H1 (cell line): ENCODE results near the gene CYP39A1. TPM values are rescaled to one million over a fixed set of nuclear protein-coding genes. Genes with fewer than 3 reads are reported as not detected.

ENCODE experiments used
- CTCF ChIA-PET: fragments of 300-600 bp; sonication (Branson Sonifier 250); formaldehyde crosslinking; loops from one replicate; lab custom pipeline; 2021; ENCODE audit not compliant: partially characterized antibody; lab: Charles Lee
- POLR2A ChIA-PET: fragments of 300-600 bp; sonication (Branson Sonifier 250); formaldehyde crosslinking; loops from one replicate; lab custom pipeline; 2021; ENCODE audit warnings: inconsistent platforms; ENCODE audit not compliant: partially characterized antibody; lab: Charles Lee
- DNase-seq, 2 experiments: peaks; one replicate each; pipeline versions ENCODE4 v3.0.0 to v3.0.0-alpha.2; 2010 to 2022; ENCODE audit warnings: low spot score in 2 of 2, low read depth in 1 of 2, mixed read lengths in 1 of 2
- FAIRE-seq: peaks from 2 replicates; lab custom pipeline; 2011; peaks lifted over from hg19 to GRCh38; lab: Jason Lieb, UNC
- H2AFZ ChIP-seq: 2 replicates; pipeline ENCODE4 v1.8.1; 2012; ENCODE audit warnings: low read length, inconsistent platforms
- H2AK5ac ChIP-seq: 2 replicates; pipeline ENCODE4 v1.6.1; 2013; ENCODE audit warnings: low read depth, low read length
- H2BK120ac ChIP-seq: replicated peaks from 2 replicates; pipeline ENCODE3; 2013; ENCODE audit warnings: low read depth, low read length, inconsistent platforms
- H2BK12ac ChIP-seq: 2 replicates; pipeline ENCODE4 v1.6.1; 2013; ENCODE audit warnings: low read depth, low read length
- H2BK15ac ChIP-seq: 2 replicates; pipeline ENCODE4 v1.6.1; 2013; ENCODE audit warnings: low read length
- H2BK20ac ChIP-seq: 2 replicates; pipeline ENCODE4 v1.6.1; 2013; ENCODE audit warnings: low read length
- H2BK5ac ChIP-seq: 2 replicates; pipeline ENCODE4 v1.6.1; 2013; ENCODE audit warnings: low read depth, low read length
- H3K14ac ChIP-seq: 2 replicates; pipeline ENCODE4 v1.6.1; 2013; ENCODE audit warnings: inconsistent platforms; ENCODE audit not compliant: insufficient read length
- H3K18ac ChIP-seq: 2 replicates; pipeline ENCODE4 v1.6.1; 2013; ENCODE audit warnings: low read length; ENCODE audit errors: extremely low read depth
- H3K23ac ChIP-seq: 2 replicates; pipeline ENCODE4 v1.6.1; 2013; ENCODE audit warnings: inconsistent platforms; ENCODE audit not compliant: insufficient read length
- H3K23me2 ChIP-seq: 2 replicates; pipeline ENCODE4 v1.6.1; 2013; ENCODE audit warnings: low read depth, low read length
- H3K27ac ChIP-seq: 2 replicates; pipeline ENCODE4 v1.6.1; 2011; ENCODE audit warnings: low read depth, low read length, inconsistent platforms
- H3K27me3 ChIP-seq, 4 experiments: replicated peaks in 1 of 4; 1 replicate in 1 of 4; 2 replicates in 3 of 4; pipeline versions ENCODE4 v1.6.1 to v1.8.1; 2011 to 2013; ENCODE audit warnings: low read length in 3 of 4, mild to moderate bottlenecking in 3 of 4, inconsistent platforms in 2 of 4, mixed read lengths in 2 of 4, moderate library complexity in 1 of 4; ENCODE audit not compliant: control insufficient read depth in 3 of 4, insufficient read depth in 3 of 4; ENCODE audit errors: extremely low read depth in 1 of 4
- H3K36me3 ChIP-seq, 4 experiments: 2 replicates each; pipeline versions ENCODE4 v1.6.1 to v1.8.1; 2011 to 2013; ENCODE audit warnings: mild to moderate bottlenecking in 4 of 4, low read length in 3 of 4, moderate library complexity in 2 of 4, control low read depth in 1 of 4, inconsistent platforms in 1 of 4; ENCODE audit not compliant: insufficient read depth in 4 of 4, control insufficient read depth in 2 of 4
- H3K4ac ChIP-seq: replicated peaks from 2 replicates; pipeline ENCODE3; 2013; ENCODE audit warnings: low read length, low read depth, mixed read lengths, inconsistent platforms; ENCODE audit not compliant: insufficient read length
- H3K4me1 ChIP-seq, 4 experiments: replicated peaks in 1 of 4; 1 replicate in 1 of 4; 2 replicates in 3 of 4; pipeline versions ENCODE4 v1.6.1 to v1.8.1; 2011 to 2013; ENCODE audit warnings: low read length in 3 of 4, inconsistent platforms in 2 of 4, mixed read lengths in 1 of 4; ENCODE audit not compliant: insufficient read depth in 4 of 4, control insufficient read depth in 3 of 4
- H3K4me2 ChIP-seq, 2 experiments: 2 replicates each; pipeline versions ENCODE4 v1.6.1 to v1.8.1; 2011 to 2013; ENCODE audit warnings: low read depth in 2 of 2, low read length in 2 of 2, control low read depth in 1 of 2, inconsistent platforms in 1 of 2, mild to moderate bottlenecking in 1 of 2; ENCODE audit not compliant: insufficient read depth in 1 of 2
- H3K4me3 ChIP-seq, 4 experiments: fragments of 200-600, 300-600 bp in 1 of 4; sonication (generic), shearing (Covaris generic), sonication (Bioruptor Twin) in 1 of 4; 2 replicates each; pipeline versions ENCODE4 v1.5.1 to v1.8.1; 2011 to 2016; ENCODE audit warnings: low read length in 4 of 4, low read depth in 3 of 4, control low read depth in 2 of 4, inconsistent platforms in 2 of 4, mild to moderate bottlenecking in 2 of 4, mixed read lengths in 1 of 4, moderate library complexity in 1 of 4; ENCODE audit not compliant: insufficient read depth in 2 of 4; ENCODE audit errors: extremely low read depth in 1 of 4
- H3K56ac ChIP-seq: replicated peaks from 2 replicates; pipeline ENCODE3; 2013; ENCODE audit warnings: low read depth, mild to moderate bottlenecking, mixed read lengths, low read length, inconsistent platforms; ENCODE audit not compliant: insufficient read length
- H3K79me1 ChIP-seq: 2 replicates; pipeline ENCODE4 v1.6.1; 2013; ENCODE audit warnings: low read depth, low read length, control low read depth
- H3K79me2 ChIP-seq, 2 experiments: 2 replicates each; pipeline versions ENCODE4 v1.6.1 to v1.8.1; 2012 to 2013; ENCODE audit warnings: low read length in 2 of 2, mild to moderate bottlenecking in 2 of 2, inconsistent platforms in 1 of 2; ENCODE audit not compliant: insufficient read depth in 2 of 2, control insufficient read depth in 1 of 2
- H3K9ac ChIP-seq, 4 experiments: replicated peaks in 1 of 4; 1 replicate in 1 of 4; 2 replicates in 3 of 4; pipeline versions ENCODE4 v1.6.1 to v1.8.1; 2011 to 2013; ENCODE audit warnings: low read depth in 3 of 4, low read length in 3 of 4, control low read depth in 2 of 4, mild to moderate bottlenecking in 2 of 4, moderate library complexity in 2 of 4, inconsistent platforms in 1 of 4; ENCODE audit errors: extremely low read depth in 1 of 4
- H3K9me3 ChIP-seq, 2 experiments: 2 replicates each; pipeline versions ENCODE4 v1.6.1 to v1.8.1; 2012 to 2013; ENCODE audit warnings: mild to moderate bottlenecking in 2 of 2, moderate library complexity in 2 of 2, control low read depth in 1 of 2, inconsistent platforms in 1 of 2, low read depth in 1 of 2, low read length in 1 of 2, mixed read lengths in 1 of 2; ENCODE audit not compliant: insufficient read depth in 2 of 2
- H4K20me1 ChIP-seq, 2 experiments: replicated peaks in 1 of 2; 2 replicates each; pipeline versions ENCODE3 to v1.8.1; 2011 to 2013; ENCODE audit warnings: inconsistent platforms in 2 of 2, low read length in 2 of 2, mild to moderate bottlenecking in 1 of 2; ENCODE audit not compliant: insufficient read depth in 2 of 2, control insufficient read depth in 1 of 2
- H4K5ac ChIP-seq: 2 replicates; pipeline ENCODE4 v1.6.1; 2013; ENCODE audit warnings: low read length, low read depth, mixed read lengths, inconsistent platforms; ENCODE audit not compliant: insufficient read length
- H4K8ac ChIP-seq: 2 replicates; pipeline ENCODE4 v1.8.0; 2013; ENCODE audit warnings: mild to moderate bottlenecking, moderate library complexity, low read length, inconsistent platforms; ENCODE audit not compliant: insufficient read depth; ENCODE audit errors: extremely low read depth
- H4K91ac ChIP-seq: replicated peaks from 2 replicates; pipeline ENCODE3; 2013; ENCODE audit warnings: low read length, mixed read lengths, inconsistent platforms; ENCODE audit not compliant: insufficient read length
- ASH2L ChIP-seq: fragments of 200-600, 300-600 bp; sonication (generic); IDR thresholded peaks from one replicate; pipeline ENCODE4 v1.7.1; 2017; ENCODE audit warnings: low read length
- BACH1 ChIP-seq: IDR thresholded peaks from 2 replicates; pipeline ENCODE4 v1.6.1; 2012; ENCODE audit warnings: low read length, improper control_type of control experiment
- CHD1 ChIP-seq: IDR thresholded peaks from 2 replicates; pipeline ENCODE4 v1.6.1; 2012; ENCODE audit warnings: low read depth, low read length, improper control_type of control experiment
- CTBP2 ChIP-seq: IDR thresholded peaks from 2 replicates; pipeline ENCODE4 v1.7.0; 2011; ENCODE audit warnings: borderline replicate concordance, mild to moderate bottlenecking, moderate library complexity, mixed read lengths, low read length; ENCODE audit not compliant: insufficient read depth, insufficient read length
- EGR1 ChIP-seq: IDR thresholded peaks from 2 replicates; pipeline ENCODE4 v1.6.1; 2011; ENCODE audit warnings: low read depth, low read length, borderline replicate concordance
- PHF8 ChIP-seq: fragments of 200-600 bp; sonication (generic); conservative IDR thresholded peaks from 2 replicates; pipeline ENCODE4 v1.7.1; 2012; ENCODE audit warnings: low read depth, mild to moderate bottlenecking, inconsistent platforms, low read length, moderate library complexity
- POLR2AphosphoS5 ChIP-seq: IDR thresholded peaks from 2 replicates; pipeline ENCODE4 v1.6.1; 2011; ENCODE audit warnings: low read depth, low read length
- RNF2 ChIP-seq: fragments of 200-900, 300-1000 bp; sonication (generic); IDR thresholded peaks from 2 replicates; pipeline ENCODE4 v1.7.1; 2016; ENCODE audit warnings: borderline replicate concordance, low read depth, mild to moderate bottlenecking, antibody characterized with exemption, low read length; ENCODE audit not compliant: poor library complexity, severe bottlenecking; ENCODE audit errors: missing control alignments
- TBP ChIP-seq: IDR thresholded peaks from 2 replicates; pipeline ENCODE4 v1.6.1; 2011; ENCODE audit warnings: low read depth, low read length, improper control_type of control experiment
- TCF12 ChIP-seq: IDR thresholded peaks from 2 replicates; pipeline ENCODE4 v1.6.1; 2011; ENCODE audit warnings: low read depth, mild to moderate bottlenecking, low read length
- USF2 ChIP-seq: IDR thresholded peaks from 2 replicates; pipeline ENCODE4 v1.6.1; 2011; ENCODE audit warnings: low read length, improper control_type of control experiment
- polyA plus RNA-seq, 7 experiments: library from polyadenylated mRNA; depleted of rRNA in 3 of 7; stranded (reverse) in 5 of 7; unstranded in 2 of 7; fragments of >200 nt in 5 of 7; fragments of 200-250 nt in 2 of 7; gene quantifications; 1 replicate in 5 of 7; 2 replicates in 1 of 7; 4 replicates in 1 of 7; pipeline versions ENCODE4 v1.2.1 to v1.2.3, GENCODE V29; 2011 to 2013; ENCODE audit warnings: missing spikeins in 2 of 7, mixed read lengths in 2 of 7
- total RNA-seq: library from RNA; stranded (reverse); fragmentation: NEBNext Ultra II Directional; extraction: Animal tissue kit (Norgen Biotek cat#: 25700); gene quantifications from 2 replicates; pipeline ENCODE4 v1.2.1, GENCODE V29; 2021

The CYP39A1 gene
- total and polyA plus RNA-seq, 2 of the 8 experiments (the other 6 are each of a cell fraction or from before 2014, with no cell fraction given) = 0.71 to 2.4 TPM

GRCh38 chr6:46517202-46517601, 135.4 kb downstream of the CYP39A1 start:
- H3K18ac ChIP-seq = no peak overlapping the region
- no peak overlapping the region for H3K9ac ChIP-seq
- no peak overlapping the region for H3K4me2 ChIP-seq
- H3K36me3 ChIP-seq = no peaks in the 10 kb centered on the region
- H3K4ac ChIP-seq = no peak overlapping the region
- no peak overlapping the region for H3K56ac ChIP-seq
- no peak for DNase-seq
- no peak overlapping the region for H3K23ac ChIP-seq
- no peaks in the 10 kb centered on the region for H4K20me1 ChIP-seq
- no peak overlapping the region for H2AK5ac ChIP-seq
- H3K9me3 ChIP-seq = no peaks in the 10 kb centered on the region
- H3K14ac ChIP-seq = no peak overlapping the region
- POLR2A ChIA-PET = no interaction called here
- no peak overlapping the region for H4K5ac ChIP-seq
- no peaks in the 10 kb centered on the region; the same call in 1 of the 2 replicates for H3K23me2 ChIP-seq
- CTCF ChIA-PET = interaction anchor here (1.4 to 2.1 kb wide), 2 partner anchors 9 to 13 kb away, joined by 4 to 5 read pairs; no protein-coding TSS in a partner anchor
- no peaks in the 10 kb centered on the region for H3K4me1 ChIP-seq
- H2BK120ac ChIP-seq = no peak overlapping the region
- TF ChIP-seq TBP (no peak), CHD1 (no peak), CTBP2 (no peak), RNF2 (no peak), USF2 (no peak), PHF8 (no peak), ASH2L (no peak), TCF12 (no peak), BACH1 (no peak), EGR1 (no peak), POLR2AphosphoS5 (no peak)
- TF ChIP-seq, all 59 proteins: peak for 0
- no peaks in the 10 kb centered on the region for H3K79me2 ChIP-seq
- H2BK12ac ChIP-seq = no peak overlapping the region
- H4K91ac ChIP-seq = no peak overlapping the region
- FAIRE-seq = no peak
- no peaks in the 10 kb centered on the region for H3K79me1 ChIP-seq
- no peak overlapping the region for H2BK20ac ChIP-seq
- no peaks in the 10 kb centered on the region for H3K27me3 ChIP-seq
- no peak overlapping the region for H2BK5ac ChIP-seq
- H3K4me3 ChIP-seq = no peak overlapping the region
- H2BK15ac ChIP-seq = no peak overlapping the region
- H4K8ac ChIP-seq = no peak overlapping the region
- H2AFZ ChIP-seq = no peak overlapping the region
- H3K27ac ChIP-seq = no peak overlapping the region
